Measurements from ENCODE around the gene SLMAP. TPM values are rescaled to one million over a fixed set of nuclear protein-coding genes. Genes with fewer than 3 reads are reported as not detected.

Gene SLMAP
- total and polyA plus RNA-seq, 2 of the 13 experiments (the other 11 are each of a cell fraction or from before 2014, with no cell fraction given) = 24.0 to 48.3 TPM

DNA sequence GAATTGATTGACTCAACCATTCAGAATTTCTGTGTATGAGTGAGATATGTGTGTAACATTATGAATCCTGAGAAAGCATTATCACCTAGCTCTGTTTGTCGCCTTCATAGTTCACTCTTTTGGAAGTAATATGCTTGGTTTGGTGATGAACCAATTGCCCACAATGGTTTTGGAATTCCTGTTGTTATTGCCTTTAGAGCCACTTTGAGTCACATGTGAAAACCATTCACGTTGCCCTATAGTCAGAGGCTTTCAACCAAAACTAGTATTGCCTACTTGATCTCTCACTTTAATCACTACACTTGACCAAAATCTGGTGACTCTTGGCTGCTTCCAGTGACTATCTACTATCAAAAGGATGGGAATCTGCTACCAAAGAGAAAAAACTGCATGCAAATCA is 173.9 kb downstream of the SLMAP start (continued):
- TF ChIP-seq, protein P1, sequence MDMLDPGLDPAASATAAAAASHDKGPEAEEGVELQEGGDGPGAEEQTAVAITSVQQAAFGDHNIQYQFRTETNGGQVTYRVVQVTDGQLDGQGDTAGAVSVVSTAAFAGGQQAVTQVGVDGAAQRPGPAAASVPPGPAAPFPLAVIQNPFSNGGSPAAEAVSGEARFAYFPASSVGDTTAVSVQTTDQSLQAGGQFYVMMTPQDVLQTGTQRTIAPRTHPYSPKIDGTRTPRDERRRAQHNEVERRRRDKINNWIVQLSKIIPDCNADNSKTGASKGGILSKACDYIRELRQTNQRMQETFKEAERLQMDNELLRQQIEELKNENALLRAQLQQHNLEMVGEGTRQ (IDR thresholded peaks at IDR 0.05; ENCODE audit: low read depth, low read length) = no peak
- TF ChIP-seq, protein P1 (CRISPR knock-in tag; IDR thresholded peaks at IDR 0.05; ENCODE audit: borderline replicate concordance) = no peak
- TF ChIP-seq, protein P2, sequence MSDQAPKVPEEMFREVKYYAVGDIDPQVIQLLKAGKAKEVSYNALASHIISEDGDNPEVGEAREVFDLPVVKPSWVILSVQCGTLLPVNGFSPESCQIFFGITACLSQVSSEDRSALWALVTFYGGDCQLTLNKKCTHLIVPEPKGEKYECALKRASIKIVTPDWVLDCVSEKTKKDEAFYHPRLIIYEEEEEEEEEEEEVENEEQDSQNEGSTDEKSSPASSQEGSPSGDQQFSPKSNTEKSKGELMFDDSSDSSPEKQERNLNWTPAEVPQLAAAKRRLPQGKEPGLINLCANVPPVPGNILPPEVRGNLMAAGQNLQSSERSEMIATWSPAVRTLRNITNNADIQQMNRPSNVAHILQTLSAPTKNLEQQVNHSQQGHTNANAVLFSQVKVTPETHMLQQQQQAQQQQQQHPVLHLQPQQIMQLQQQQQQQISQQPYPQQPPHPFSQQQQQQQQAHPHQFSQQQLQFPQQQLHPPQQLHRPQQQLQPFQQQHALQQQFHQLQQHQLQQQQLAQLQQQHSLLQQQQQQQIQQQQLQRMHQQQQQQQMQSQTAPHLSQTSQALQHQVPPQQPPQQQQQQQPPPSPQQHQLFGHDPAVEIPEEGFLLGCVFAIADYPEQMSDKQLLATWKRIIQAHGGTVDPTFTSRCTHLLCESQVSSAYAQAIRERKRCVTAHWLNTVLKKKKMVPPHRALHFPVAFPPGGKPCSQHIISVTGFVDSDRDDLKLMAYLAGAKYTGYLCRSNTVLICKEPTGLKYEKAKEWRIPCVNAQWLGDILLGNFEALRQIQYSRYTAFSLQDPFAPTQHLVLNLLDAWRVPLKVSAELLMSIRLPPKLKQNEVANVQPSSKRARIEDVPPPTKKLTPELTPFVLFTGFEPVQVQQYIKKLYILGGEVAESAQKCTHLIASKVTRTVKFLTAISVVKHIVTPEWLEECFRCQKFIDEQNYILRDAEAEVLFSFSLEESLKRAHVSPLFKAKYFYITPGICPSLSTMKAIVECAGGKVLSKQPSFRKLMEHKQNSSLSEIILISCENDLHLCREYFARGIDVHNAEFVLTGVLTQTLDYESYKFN (CRISPR knock-in tag; conservative IDR thresholded peaks at IDR 0.05) = no peak
- no peak for TF ChIP-seq ARNT (IDR thresholded peaks at IDR 0.05)

DNA sequence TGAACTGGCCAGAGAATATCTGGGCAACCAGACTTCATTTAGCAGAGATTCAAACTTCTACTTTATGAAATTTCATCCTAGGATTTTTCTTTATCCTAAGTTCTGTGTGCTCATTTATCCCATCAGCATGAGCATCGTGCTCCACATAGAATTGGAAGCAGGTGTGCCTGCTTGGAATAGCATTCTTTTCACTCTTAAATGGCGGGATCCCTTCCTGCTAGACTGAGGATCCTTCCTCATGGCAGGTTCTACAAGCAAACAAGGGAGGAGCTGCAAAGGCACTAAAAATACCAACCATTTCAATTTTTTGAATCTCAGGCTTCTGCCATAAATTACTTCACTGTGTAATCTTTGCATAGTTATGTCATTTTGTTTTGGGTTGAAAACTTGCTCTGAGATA is 177.5 kb downstream of the SLMAP start:
- no peaks in the 10 kb centered on the region for H4K20me1 ChIP-seq (ENCODE audit: insufficient read depth, low read length)
- no peak overlapping the region for H3K4me2 ChIP-seq (ENCODE audit: low read depth, low read length)
- POLR2A ChIA-PET = no interaction called here
- no peak overlapping the region for H3K4me3 ChIP-seq (replicated peaks in 1 of 3; ENCODE audit: insufficient read depth in 1 of 3, low read depth in 2 of 3, low read length in 3 of 3)
- WGBS (ENCODE audit: low lambda C conversion rate) = 92% methylated on average over 2 of the region's 2 CpGs
- H3K9ac ChIP-seq (ENCODE audit: insufficient read depth, low read depth, low read length) = no peak overlapping the region
- CTCF ChIA-PET (ENCODE audit: low intra/inter-chr PET ratio, low total read pairs) = no interaction called here
- no peaks in the 10 kb centered on the region for H3K9me3 ChIP-seq (ENCODE audit: low read length)
- no peaks in the 10 kb centered on the region for H3K4me1 ChIP-seq (ENCODE audit: insufficient read depth, low read length)
- intact Hi-C loops (cut with micrococcal nuclease; ENCODE audit: unreplicated experiment) (no loop called here), in situ Hi-C loops (cut with HindIII; ENCODE audit: extremely low pct_ligation_motif_present, low pct_unique_long_range_greater_than_20kb) (no loop called here)
- no peak for ATAC-seq
- H3K27me3 ChIP-seq (ENCODE audit: control insufficient read depth in 1 of 2, insufficient read depth in 2 of 2, low read length in 2 of 2) = no peaks in the 10 kb centered on the region
- no peak for FAIRE-seq
- H3K36me3 ChIP-seq (replicated peaks in 1 of 2; ENCODE audit: control insufficient read depth in 1 of 2, insufficient read depth in 2 of 2, low read length in 2 of 2) = peaks cover 2 to 4% of the 10 kb centered on the region in 2 experiments; a peak in 2 of 5 replicates
- H2AFZ ChIP-seq (ENCODE audit: low read length) = no peak overlapping the region
- DNase-seq (ENCODE audit: low spot score) = no peak
- no peak overlapping the region for H3K27ac ChIP-seq (ENCODE audit: extremely low read length, insufficient read depth, low read length)
- BruUV-seq (replicated peaks) = TSS peak; percentile 32
- H3K79me2 ChIP-seq (ENCODE audit: insufficient read depth, low read length) = no peaks in the 10 kb centered on the region
- TF ChIP-seq, protein P3, sequence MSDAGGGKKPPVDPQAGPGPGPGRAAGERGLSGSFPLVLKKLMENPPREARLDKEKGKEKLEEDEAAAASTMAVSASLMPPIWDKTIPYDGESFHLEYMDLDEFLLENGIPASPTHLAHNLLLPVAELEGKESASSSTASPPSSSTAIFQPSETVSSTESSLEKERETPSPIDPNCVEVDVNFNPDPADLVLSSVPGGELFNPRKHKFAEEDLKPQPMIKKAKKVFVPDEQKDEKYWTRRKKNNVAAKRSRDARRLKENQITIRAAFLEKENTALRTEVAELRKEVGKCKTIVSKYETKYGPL (CRISPR knock-in tag; IDR thresholded peaks at IDR 0.05) = no peak
- no peak for TF ChIP-seq PLRG1 (conservative IDR thresholded peaks at IDR 0.05)
- TF ChIP-seq SP2 (CRISPR knock-in tag; IDR thresholded peaks at IDR 0.05) = no peak
- no peak for TF ChIP-seq MATR3 (CRISPR knock-in tag; IDR thresholded peaks at IDR 0.05)
- TF ChIP-seq ZBTB7B (CRISPR knock-in tag; IDR thresholded peaks at IDR 0.05) = no peak
- no peak for TF ChIP-seq XRCC5 (optimal IDR thresholded peaks at IDR 0.05; ENCODE audit: low read length)
- TF ChIP-seq SRSF4 (IDR thresholded peaks at IDR 0.05; ENCODE audit: low read depth, low read length, poor library complexity, severe bottlenecking) = no peak
- no peak for TF ChIP-seq ZNF737 (CRISPR knock-in tag; IDR thresholded peaks at IDR 0.05; ENCODE audit: borderline replicate concordance)
- TF ChIP-seq, protein P4, sequence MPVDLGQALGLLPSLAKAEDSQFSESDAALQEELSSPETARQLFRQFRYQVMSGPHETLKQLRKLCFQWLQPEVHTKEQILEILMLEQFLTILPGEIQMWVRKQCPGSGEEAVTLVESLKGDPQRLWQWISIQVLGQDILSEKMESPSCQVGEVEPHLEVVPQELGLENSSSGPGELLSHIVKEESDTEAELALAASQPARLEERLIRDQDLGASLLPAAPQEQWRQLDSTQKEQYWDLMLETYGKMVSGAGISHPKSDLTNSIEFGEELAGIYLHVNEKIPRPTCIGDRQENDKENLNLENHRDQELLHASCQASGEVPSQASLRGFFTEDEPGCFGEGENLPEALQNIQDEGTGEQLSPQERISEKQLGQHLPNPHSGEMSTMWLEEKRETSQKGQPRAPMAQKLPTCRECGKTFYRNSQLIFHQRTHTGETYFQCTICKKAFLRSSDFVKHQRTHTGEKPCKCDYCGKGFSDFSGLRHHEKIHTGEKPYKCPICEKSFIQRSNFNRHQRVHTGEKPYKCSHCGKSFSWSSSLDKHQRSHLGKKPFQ (CRISPR knock-in tag; IDR thresholded peaks at IDR 0.05; ENCODE audit: insufficient replicate concordance) = no peak
- TF ChIP-seq NFIC (IDR thresholded peaks at IDR 0.05; ENCODE audit: low read length) = no peak
- TF ChIP-seq ZNF777 (CRISPR knock-in tag; IDR thresholded peaks at IDR 0.05) = no peak
- TF ChIP-seq CREBL2 (CRISPR knock-in tag; IDR thresholded peaks at IDR 0.05; ENCODE audit: borderline replicate concordance) = no peak
- no peak for TF ChIP-seq ETV6 (CRISPR knock-in tag; conservative IDR thresholded peaks at IDR 0.05)
